Activated CD4-positive, alpha-beta T cell treated with anti-CD3 and anti-CD28 coated beads, Interleukin-2, Interleukin-6, amounts not matched to agents 100 ng/mL and 50 ng/mL, durations not matched to agents 16 hours and 8 hours (primary cell): ENCODE data around the gene MACROD2.
"Not testable (repeated sequence)": the region's sequence is repeated elsewhere in the genome, so short reads cannot be mapped to it uniquely, and the experiment has no call there.

Experiments
- DNase-seq: peaks from one replicate; pipeline ENCODE4 v3.0.0-alpha.2; 2020

MACROD2 gene

DNA sequence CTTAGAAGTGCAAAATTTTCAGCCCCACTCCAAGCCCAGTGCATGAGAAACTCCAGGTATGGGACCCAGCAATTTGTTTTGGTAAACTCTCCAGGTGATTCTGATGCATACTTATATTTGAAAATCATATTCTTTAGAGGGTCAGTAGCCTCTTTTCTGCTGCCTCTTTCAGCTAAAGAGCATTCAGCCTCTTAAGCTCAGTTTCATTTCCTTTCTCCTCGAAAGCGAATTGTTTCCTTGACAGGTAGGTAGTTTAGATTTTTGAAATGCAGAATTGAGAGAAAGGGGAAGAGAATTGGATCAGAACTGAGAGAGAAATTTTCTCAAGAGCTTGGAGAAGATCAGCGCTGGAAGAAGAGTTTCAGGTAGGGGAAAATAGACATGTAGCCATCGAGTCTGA lies 1337.9 kb downstream of the MACROD2 start:
- DNase-seq, result no peak

DNA sequence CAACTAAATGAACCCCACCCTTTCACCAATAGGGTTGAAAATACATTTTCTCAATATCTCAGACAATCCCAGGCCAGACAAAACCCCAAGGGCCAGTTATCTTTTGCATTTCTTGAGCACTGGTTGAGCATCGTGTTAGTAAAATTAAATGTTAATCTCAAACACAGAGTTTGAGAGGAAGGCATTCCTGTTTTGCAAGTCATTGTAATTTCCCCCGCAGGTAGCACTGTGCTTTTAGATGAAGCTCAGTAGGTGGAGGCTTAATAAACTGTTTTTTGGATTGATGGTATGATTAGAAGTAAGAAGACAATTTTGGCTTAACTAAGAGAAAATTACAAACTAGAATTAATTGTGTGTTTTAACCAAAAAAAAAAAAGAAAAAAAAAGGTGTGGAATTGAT lies 1340.7 kb downstream of the MACROD2 start:
- no peak for DNase-seq

DNA sequence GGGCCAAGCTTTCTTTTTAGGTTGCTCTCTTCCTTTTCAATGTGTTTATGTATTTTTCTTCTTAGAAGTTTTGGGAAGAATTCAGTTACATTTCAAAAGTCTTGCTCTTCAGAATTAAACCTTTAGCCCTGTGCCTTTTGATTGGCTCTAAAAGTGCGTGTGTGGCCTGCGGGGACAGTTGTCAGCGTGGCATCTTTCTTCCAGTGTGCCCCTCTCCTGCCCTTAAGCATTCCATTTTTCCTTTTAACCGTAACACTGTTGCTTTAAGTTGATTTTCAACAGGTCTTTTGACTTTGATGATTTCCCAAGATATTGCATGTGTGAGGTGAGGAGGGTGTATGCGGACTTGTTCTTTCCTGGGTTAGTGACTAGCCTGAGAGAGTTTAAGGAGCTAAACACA lies 1341.2 kb downstream of the MACROD2 start:
- no peak for DNase-seq

DNA sequence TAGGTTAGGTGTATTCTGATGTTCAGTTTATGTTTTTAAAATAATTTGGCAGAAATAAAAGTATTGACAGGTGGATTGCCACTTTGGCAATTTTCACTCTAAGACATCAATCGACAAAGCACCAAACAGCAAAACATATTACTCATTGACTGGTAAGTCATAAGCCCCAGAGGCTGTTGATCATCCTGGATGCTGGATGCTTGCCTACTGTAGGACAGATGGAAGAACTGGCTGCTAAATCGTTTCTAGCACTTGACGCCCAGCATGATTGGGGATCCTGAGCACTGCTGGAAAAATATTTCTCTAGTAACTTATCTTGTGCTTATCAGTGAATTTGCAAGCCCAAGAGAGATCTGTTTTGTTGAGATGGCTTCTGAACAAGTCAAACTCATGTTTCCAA lies 1343.9 kb downstream of the MACROD2 start:
- DNase-seq, result no peak

- no peak for DNase-seq
Measured at GRCh38 chr20:15342991-15343523, 1347.7 kb downstream of the MACROD2 start.

GRCh38 chr20:15345287-15345686 lies 1350.0 kb downstream of the MACROD2 start:
- DNase-seq, result no peak

DNA sequence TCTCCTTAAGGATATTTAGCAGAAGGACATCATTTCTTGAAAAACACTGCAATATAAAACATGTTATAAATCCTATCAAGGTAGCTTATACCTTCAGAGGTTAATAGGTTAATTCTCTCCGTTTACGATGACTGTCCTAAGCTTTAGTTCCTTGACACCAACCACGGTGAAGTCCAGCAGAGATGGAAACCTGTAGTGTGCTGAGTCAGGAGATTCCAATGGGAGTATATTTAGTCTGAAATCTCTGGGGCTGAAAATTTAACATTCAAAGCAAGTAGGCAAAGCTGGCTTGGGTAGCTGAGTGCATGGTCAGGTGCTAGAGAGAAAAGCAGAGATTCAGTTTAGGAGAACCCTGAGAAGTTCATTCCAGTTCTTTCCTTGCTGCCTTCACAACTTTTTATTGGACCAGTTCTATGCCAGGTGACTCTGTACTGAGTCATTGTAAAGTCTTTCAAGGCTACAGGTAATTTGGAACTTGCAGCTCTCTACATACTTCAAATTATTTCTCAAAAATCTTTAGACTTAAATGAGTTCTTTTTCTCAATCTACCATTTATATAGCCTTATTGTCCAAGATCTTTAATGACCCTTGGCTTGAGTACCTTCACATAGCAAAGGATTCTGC lies 1351.5 kb downstream of the MACROD2 start:
- DNase-seq, result no peak

GRCh38 chr20:15359056-15359455 lies 1363.7 kb downstream of the MACROD2 start:
- no peak for DNase-seq

DNA sequence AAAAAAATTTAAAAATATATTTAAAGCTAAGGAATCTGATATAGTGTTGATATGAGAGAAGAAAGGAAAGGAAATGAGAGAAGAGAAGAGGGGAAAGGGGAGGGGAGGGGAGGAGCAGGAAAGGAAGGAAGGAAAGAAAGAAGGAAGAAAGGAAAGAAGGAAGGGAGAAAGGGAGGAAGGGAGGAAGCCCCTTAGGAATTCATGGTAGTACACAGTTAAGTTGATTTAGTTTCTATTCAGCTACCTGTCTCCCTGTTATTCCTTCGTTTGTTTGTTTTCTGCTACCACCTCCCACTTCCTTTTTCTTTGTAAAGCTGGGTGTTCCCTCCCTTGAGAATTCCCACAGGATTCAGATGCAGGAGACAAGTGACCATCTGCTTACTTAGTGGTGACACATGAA lies 1367.5 kb downstream of the MACROD2 start:
- DNase-seq, result no peak

GRCh38 chr20:15364781-15365180 lies 1369.5 kb downstream of the MACROD2 start:
- no peak for DNase-seq

DNA sequence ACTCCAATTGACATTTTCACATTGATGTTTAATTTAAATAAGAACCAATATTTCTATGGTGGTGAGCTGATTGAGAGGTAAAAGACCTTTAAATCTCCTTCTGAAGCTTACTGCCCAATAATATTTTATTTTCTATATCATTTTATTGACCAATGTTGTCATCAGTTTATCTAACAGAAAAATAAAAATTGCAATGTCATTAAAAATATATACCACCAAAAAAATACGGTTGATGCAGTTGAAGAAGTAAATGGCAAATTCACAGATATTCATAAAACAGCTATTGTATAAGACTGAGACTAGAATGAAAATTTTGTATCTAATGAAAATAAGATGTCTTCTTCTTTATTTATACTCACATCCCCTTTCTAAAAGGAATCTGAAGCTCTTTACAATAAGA lies 1375.1 kb downstream of the MACROD2 start:
- no peak for DNase-seq

DNA sequence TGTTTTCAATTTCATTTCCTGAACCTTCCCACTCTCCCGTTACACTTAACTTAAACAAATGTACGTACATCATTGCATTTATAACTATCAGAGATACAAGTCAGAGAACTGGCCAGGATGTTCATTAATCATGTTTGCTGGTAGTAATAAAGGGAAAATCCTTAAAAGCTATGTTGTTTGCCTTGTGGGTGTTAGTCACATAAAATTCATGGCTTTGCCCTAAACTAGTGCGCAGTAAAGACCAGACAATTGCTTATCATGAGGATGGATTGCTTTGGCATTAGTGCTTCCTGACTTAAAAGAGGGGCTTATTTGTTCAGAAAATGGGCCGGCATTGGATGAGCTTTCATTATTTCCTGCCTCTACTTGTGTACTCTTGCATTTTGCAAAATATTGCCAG lies 1379.4 kb downstream of the MACROD2 start:
- no peak for DNase-seq

GRCh38 chr20:15375836-15376235 lies 1380.5 kb downstream of the MACROD2 start:
- no peak for DNase-seq

DNA sequence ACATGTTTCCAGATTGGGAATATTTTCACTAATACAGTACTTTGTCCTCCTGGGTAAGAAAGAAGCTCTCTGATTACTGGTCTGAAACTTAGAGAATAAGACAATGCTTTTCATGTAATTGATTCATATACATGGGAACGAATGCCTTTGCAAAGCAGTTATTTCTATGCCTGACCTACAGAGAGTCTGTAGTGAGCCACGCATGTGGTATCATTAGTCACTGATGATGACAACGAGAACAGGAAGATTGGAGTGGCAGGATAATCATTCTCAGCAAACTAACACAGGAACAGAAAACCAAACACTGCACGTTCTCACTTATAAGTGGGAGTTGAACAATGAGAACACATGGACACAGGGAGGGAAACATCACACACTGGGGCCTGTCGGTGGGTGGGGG lies 1382.3 kb downstream of the MACROD2 start:
- DNase-seq, result not testable (repeated sequence)

GRCh38 chr20:15378151-15378550 lies 1382.8 kb downstream of the MACROD2 start:
- no peak for DNase-seq

- DNase-seq, result no peak
Measured at GRCh38 chr20:15379681-15380296, 1384.5 kb downstream of the MACROD2 start.

DNA sequence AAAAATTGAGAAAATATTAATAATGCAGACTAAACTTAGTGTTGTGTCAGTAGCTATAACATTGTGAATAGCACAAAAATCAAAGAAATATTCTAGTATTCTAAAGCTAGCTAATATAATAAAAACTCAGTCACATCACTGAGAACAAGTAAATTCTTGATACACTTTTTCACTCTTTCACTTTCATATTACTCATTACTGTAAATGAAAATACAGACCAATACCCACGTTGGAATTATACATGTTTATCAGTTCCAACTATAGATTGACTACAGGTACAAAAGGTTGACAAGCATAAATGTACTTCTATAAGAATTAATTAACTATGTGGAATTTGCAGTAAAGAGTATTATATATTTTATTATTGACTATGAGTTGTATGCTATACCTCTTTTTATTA lies 1385.5 kb downstream of the MACROD2 start:
- DNase-seq, result no peak

GRCh38 chr20:15387228-15387627 lies 1391.9 kb downstream of the MACROD2 start:
- no peak for DNase-seq

GRCh38 chr20:15395457-15395856 lies 1400.1 kb downstream of the MACROD2 start:
- no peak for DNase-seq

GRCh38 chr20:15396026-15396425 lies 1400.7 kb downstream of the MACROD2 start:
- no peak for DNase-seq

- DNase-seq, result no peak
Measured at GRCh38 chr20:15396900-15397299, 1401.6 kb downstream of the MACROD2 start.

- no peak for DNase-seq
Measured at GRCh38 chr20:15399781-15400180, 1404.5 kb downstream of the MACROD2 start.

GRCh38 chr20:15406072-15406471 lies 1410.8 kb downstream of the MACROD2 start:
- no peak for DNase-seq

GRCh38 chr20:15411781-15412180 lies 1416.5 kb downstream of the MACROD2 start:
- DNase-seq, result no peak

DNA sequence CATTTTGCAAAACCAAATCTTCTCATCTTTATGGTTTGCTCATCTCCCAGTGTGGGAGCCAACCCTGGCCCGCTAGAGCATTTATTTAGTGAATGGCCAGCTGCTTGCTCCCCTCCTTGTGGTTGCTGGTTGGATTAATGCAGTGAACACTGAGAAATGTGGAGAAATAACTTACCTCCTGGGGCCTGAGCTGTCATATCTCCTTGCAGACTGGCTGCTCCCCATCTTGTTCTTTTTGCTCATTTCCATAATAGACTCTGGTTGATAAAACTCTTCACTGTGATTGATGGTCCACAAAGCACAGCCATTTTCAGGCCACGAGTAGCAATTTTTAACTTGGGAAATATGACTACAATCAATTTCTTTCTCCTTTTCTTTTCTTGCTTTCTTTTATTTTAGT lies 1420.6 kb downstream of the MACROD2 start:
- DNase-seq, result no peak
